RPMI8226 (cell line): Measurements from ENCODE around the gene OR51M1.
"Not testable (repeated sequence)": the region's sequence is repeated elsewhere in the genome, so short reads cannot be mapped to it uniquely, and the experiment has no call there.

ENCODE experiments used
- DNase-seq: peaks from one replicate; pipeline ENCODE4 v3.0.0-alpha.2; 2015

OR51M1 gene, protein sequence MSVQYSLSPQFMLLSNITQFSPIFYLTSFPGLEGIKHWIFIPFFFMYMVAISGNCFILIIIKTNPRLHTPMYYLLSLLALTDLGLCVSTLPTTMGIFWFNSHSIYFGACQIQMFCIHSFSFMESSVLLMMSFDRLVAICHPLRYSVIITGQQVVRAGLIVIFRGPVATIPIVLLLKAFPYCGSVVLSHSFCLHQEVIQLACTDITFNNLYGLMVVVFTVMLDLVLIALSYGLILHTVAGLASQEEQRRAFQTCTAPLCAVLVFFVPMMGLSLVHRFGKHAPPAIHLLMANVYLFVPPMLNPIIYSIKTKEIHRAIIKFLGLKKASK

GRCh38 chr11:5383576-5383975 lies at the start of gene OR51M1:
OR51M1 (plus strand) TSS chr11:5383812; CDS start chr11:5389399, 5,587 bp downstream.
- no peak for DNase-seq

DNA sequence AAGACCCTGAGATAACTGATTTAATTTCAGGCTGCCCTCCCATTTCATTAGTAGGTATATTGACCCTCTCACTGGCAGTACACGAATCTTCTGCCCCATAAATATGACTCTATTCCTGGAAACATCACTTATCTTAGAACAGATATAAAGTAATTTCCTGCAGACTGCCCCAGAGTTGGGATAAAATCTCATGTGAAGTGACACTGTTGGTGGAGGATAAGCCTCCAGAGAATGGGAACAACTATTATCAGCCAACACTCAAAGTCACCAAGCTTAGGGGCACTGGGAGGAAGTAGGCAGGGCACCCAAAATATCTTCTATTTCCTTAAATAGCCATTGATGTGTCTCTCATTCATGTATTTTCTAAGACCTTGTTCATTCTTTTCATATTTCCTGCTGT lies 48.4 kb upstream of the OR51M1 start:
- DNase-seq, result no peak

DNA sequence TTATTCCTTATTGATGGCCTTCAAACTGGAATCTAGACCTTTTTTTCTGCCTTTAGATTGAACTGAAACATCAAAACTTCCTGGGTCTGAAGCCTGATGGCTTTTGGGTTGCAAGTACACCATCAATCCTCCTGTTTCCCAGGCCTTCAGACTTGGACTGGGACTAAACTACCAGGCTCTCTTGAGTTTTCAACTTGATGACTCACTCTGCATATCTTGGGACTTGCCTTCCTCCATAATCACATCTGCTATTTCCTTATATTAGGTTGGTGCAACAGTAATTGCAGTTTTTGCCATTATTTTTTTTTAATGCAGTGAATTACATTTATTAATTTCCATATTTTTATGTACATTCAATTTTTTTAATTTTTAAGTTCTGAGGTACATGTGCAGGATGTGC lies 47.3 kb upstream of the OR51M1 start:
- DNase-seq, result no peak

GRCh38 chr11:5337253-5337652 lies 46.4 kb upstream of the OR51M1 start:
- DNase-seq, result not testable (repeated sequence)

- DNase-seq, result no peak
These were observed 43.8 kb upstream of the OR51M1 start for GRCh38 chr11:5339771-5340322.

DNA sequence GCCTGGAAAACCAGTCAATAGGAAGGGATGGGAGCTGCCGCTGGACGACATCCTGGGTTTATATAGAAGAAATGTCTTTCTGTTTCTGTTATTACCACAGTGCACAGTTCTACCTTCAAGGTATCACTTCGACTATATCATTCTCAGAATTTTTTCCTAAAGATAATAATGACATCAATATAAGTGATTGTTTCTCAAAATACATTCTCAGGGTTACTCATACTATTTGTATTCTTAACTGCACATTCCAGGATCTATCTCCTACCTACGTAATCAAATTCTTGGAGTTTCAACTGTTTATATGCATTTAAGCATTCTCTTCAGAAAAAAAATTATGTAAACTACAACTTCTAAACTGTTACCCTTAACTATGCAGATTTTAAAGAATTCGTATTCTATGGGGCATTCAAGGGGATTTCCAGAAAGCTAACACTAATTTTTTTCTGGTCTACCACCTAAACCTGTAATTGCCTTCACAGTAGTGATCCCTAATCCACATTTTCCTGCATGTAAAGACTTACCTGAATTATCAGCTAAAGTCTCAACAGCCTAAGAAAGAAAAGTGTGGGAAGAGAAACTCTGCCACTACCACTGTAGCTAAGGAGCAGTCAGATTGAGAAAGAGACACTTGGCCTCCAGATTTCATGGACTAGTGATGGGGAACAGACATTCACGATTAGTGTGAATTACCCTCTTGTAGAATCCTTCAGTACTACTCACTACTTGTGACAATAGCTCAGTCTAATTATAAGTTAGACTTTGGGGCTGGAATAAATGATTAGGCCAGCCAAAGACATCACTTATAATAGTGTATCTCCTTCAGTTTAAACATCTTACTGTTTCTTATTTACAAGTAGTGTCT lies 39.9 kb upstream of the OR51M1 start, which contains the start of gene OR51B5:
OR51B5 (minus strand) TSS at position 51 of the 862 bp plus-strand sequence; CDS start at position 51, 0 bp downstream.
- DNase-seq, result no peak

GRCh38 chr11:5345831-5346230 lies 37.8 kb upstream of the OR51M1 start:
- DNase-seq, result no peak

- no peak for DNase-seq
These were observed 34.9 kb upstream of the OR51M1 start for GRCh38 chr11:5348551-5349194.

DNA sequence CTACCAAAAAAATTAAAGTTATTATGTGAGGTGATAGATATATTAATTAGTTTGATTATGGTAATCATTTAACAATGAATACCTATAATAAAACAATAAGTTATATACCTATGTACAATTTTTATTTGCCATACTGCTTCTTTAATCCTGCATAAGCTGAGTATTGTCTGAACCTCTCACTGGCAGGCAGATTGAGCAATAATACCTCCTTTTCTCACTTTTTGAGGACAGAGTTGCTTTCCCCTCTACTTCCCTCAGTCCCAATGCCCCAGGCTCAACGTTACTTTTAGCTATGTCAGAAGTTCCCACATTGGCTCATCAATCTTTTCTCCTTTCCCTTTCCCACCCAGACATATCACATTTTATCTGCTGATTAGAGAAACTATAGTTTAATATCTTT lies 34.1 kb upstream of the OR51M1 start:
- no peak for DNase-seq

GRCh38 chr11:5351208-5351607 lies 32.4 kb upstream of the OR51M1 start, which contains the start of gene OR51B6:
OR51B6 (plus strand) TSS chr11:5351508; CDS start chr11:5351508, 0 bp downstream.
- DNase-seq, result no peak

DNA sequence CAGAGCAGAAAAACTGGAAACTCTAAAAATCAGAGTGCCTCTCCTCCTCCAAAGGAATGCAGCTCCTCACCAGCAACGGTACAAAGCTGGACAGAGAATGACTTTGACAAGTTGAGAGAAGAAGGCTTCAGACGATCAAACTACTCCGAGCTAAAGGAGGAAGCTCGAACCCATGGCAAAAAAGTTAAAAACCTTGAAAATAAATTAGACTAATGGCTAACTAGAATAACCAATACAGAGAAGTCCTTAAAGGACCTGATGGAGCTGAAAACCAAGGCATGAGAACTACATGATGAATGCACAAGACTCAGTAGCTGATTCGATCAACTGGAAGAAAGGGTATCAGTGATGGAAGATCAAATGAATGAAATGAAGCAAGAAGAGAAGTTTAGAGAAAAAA lies 27.6 kb upstream of the OR51M1 start:
- not testable (repeated sequence) for DNase-seq

DNA sequence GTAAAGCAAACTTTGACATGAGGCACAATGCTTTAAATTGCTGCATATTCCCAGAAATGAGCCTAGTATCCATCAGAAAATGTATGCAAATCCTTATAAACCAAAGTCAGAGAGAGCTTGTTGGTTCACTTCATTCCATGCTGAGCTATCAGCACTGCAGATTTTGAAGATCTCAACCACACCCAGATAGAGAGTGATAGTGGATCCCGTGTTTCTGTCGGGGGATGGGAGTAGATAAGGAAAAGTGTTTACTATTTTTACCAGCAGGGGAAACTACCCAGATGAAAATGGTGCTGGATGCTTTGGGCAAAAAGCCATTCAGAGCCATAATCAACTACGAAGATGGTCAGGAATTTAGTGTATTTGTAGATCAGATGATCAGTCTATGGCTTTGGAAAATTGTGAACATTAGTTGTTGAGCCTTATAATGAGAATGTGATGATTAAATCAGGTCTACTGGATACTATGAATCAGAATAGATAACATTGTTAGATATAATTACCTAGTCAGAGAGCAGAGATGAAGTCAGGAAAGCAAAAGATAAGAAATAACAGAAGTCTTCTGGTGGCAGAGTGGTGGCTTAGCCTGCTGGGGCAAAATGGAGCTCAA lies 21.5 kb upstream of the OR51M1 start:
- DNase-seq, result no peak

- no peak for DNase-seq
These were observed 19.9 kb upstream of the OR51M1 start for GRCh38 chr11:5363679-5364078.

- no peak for DNase-seq
These were observed 19.4 kb upstream of the OR51M1 start for GRCh38 chr11:5364214-5364613.

- not testable (repeated sequence) for DNase-seq
These were observed 17.2 kb upstream of the OR51M1 start for GRCh38 chr11:5366365-5366764.

GRCh38 chr11:5366856-5367255 lies 16.8 kb upstream of the OR51M1 start:
- DNase-seq, result no peak

- peak; percentile 59 for DNase-seq
These were observed 16.1 kb upstream of the OR51M1 start for GRCh38 chr11:5367448-5368074.

- no peak for DNase-seq
These were observed 15.0 kb upstream of the OR51M1 start for GRCh38 chr11:5368502-5369043.

- peak; percentile 25 for DNase-seq
These were observed 13.8 kb upstream of the OR51M1 start for GRCh38 chr11:5369789-5370188.

GRCh38 chr11:5380740-5381342 lies 2.8 kb upstream of the OR51M1 start:
- DNase-seq, result peak; percentile 39

DNA sequence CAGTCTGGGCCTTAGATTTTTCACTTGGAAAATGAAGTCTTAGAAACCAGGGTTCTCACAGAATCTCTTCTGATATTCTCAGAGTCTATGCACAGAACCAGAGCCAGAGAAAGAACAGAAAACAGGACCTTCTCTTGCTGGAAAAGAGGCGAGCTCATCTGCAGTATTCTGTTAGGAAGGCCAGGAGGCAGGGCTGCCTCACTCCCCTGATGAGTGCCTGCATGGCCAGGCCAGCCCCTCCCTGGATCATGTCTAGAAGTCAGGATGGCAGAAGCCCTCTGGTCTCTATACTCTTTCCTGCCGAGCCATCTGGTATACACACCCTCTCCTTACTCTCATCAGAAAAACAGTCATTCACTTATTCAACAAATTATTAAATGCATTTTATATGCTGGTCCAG lies 723 bp downstream of the OR51M1 start:
- DNase-seq, result no peak
